Lower leg skin (tissue), 3 donors: ENCODE results near the gene PUDP.
"Not testable (repeated sequence)": the region's sequence is repeated elsewhere in the genome, so short reads cannot be mapped to it uniquely, and the experiment has no call there.

ENCODE experiments used
- POLR2A ChIP-seq, 2 donors: fragments of 450-650 bp; IDR thresholded peaks; one replicate each; pipeline ENCODE4 v1.6.1; 2016 to 2017; ENCODE audit warnings: antibody characterized with exemption in 2 of 2, mild to moderate bottlenecking in 1 of 2, moderate library complexity in 1 of 2
- TF ChIP-seq, protein P1 (sequence below), 3 donors: fragments of 450-650 bp; IDR thresholded peaks; one replicate each; pipeline ENCODE4 v1.5.1; 2016; ENCODE audit warnings: antibody characterized with exemption in 3 of 3, mild to moderate bottlenecking in 3 of 3, moderate library complexity in 2 of 3

DNA sequence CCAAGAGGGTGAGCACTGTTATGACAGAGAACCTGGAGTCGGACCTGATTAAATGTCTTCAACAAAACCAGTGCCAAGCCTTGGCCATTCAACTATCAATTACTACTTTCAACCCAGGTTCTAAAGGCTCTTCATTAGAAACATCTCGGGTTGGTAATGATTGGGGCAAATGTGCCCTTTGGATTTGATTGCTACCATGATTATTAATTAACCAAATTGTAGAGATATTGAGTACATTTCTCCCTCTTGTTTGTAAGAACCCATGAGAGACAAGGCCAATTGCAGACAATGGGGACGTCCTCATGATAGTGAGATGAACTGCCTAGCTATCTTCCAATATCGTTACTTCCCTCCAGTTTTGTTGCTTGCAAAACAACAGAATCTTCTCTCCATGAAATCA is 137.1 kb downstream of the PUDP start:
- TF ChIP-seq, protein P1, sequence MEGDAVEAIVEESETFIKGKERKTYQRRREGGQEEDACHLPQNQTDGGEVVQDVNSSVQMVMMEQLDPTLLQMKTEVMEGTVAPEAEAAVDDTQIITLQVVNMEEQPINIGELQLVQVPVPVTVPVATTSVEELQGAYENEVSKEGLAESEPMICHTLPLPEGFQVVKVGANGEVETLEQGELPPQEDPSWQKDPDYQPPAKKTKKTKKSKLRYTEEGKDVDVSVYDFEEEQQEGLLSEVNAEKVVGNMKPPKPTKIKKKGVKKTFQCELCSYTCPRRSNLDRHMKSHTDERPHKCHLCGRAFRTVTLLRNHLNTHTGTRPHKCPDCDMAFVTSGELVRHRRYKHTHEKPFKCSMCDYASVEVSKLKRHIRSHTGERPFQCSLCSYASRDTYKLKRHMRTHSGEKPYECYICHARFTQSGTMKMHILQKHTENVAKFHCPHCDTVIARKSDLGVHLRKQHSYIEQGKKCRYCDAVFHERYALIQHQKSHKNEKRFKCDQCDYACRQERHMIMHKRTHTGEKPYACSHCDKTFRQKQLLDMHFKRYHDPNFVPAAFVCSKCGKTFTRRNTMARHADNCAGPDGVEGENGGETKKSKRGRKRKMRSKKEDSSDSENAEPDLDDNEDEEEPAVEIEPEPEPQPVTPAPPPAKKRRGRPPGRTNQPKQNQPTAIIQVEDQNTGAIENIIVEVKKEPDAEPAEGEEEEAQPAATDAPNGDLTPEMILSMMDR (IDR thresholded peaks at IDR 0.05) = not testable (repeated sequence)
- not testable (repeated sequence) for TF ChIP-seq POLR2A (IDR thresholded peaks at IDR 0.05)
